ENCODE measurements around the gene SDHC.

The SDHC gene

DNA sequence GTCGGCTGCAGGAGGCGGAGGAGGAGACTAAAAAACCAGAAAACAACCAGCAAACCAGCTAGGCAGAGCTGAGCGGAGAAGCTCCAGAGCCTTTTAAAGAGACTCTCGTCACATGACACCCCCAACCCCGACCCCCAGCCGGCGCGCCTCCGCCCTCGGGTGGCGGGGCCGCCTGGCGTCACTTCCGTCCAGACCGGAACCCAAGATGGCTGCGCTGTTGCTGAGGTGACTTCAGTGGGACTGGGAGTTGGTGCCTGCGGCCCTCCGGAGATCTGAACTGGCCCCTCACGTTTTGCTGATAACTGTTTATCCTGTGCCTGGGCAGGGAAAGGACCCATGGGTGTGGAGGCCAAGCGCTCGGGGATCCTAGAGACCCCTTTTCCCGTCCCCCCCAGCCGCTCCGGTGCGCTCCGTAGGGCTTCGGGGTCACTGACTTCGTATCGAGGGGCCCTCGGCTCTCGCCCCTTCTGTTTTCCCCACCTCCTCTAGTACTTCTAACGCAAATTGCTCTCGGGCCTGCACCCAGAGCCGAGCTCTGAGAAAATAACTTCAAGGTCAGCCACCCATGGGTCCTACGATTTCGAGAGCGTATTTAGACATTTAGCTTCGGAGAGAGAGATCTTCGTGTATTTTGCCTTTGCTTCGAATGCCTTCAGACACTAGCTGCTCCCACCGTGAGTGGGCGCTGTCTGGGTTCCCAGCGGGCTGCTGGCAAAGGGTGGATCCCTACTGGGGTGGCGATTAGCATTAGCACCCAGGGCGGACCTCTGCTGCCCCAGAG lies at the start of gene SDHC:
TSS of gene SDHC (plus strand) at position 181 of the 781 bp plus-strand sequence. CDS start at position 206, 25 bp downstream.
- DNase-seq = peak; percentile 88

GRCh38 chr1:161265305-161265704 lies 48.9 kb upstream of the SDHC start:
- no peak for DNase-seq

DNA sequence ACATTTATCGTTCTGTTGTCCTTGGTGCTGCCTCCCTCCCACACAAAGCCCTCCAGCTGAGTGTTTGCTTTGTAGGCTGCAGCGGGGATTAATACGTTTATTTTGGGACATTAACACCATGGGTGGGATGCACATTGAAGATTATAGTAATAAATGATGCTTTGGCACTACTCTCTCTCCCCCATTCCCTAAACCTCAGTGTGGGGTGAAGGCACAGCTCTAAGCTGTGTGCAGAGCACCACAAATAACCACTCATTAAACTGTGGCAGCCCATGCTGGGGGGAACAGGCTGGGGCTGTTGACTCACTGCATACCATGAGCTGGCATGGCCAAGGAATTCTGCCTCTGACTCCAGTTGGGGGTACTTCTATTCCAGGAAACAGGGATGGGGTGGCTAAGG lies 48.0 kb upstream of the SDHC start:
- DNase-seq = no peak

- no peak for DNase-seq
Observed at GRCh38 chr1:161266836-161267235, 47.3 kb upstream of the SDHC start.

DNA sequence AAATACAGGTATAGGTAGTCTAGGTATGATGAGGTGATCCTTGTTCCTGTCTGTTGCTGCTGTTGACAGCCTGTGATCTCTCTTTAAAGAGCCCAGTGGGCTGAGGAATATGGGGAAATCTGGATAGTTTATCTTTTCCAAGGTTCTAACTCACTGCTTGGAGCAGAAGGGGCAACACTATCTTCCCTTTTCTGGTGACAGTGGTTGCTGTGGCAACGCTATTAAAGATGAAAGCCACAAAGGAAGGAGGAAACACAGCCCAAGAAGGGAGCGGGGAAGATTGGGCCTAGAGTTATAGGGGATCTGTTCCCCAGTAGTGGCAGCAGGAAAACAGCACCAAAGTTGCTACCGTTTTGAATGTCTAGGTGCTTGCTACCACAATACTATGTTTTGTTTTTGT lies 46.9 kb upstream of the SDHC start:
- DNase-seq = no peak

GRCh38 chr1:161273402-161273801 lies 40.8 kb upstream of the SDHC start:
- DNase-seq = no peak

GRCh38 chr1:161274874-161275273 lies 39.3 kb upstream of the SDHC start:
- DNase-seq = no peak

GRCh38 chr1:161282991-161283390 lies 31.2 kb upstream of the SDHC start:
- DNase-seq = no peak

DNA sequence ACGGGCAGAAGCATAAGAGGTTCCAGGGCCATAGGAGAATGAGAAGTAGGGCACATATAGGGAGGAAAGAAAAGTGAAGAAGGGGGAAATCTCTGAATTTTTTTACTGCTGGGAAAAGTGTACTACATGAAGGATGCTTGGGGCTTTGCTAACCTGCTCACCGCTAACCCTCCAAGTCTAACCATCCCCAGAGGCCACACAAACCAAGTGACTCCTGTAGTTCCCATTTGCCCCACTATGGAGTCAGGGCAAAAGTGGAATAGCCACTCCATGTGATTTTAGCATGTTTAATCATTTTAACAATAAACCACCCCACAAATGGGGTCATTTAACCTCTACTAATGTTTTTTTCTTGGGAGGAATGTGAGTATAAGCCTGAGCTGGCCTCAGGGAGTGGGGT lies 29.1 kb upstream of the SDHC start:
- no peak for DNase-seq

GRCh38 chr1:161285521-161285920 lies 28.7 kb upstream of the SDHC start:
- no peak for DNase-seq

DNA sequence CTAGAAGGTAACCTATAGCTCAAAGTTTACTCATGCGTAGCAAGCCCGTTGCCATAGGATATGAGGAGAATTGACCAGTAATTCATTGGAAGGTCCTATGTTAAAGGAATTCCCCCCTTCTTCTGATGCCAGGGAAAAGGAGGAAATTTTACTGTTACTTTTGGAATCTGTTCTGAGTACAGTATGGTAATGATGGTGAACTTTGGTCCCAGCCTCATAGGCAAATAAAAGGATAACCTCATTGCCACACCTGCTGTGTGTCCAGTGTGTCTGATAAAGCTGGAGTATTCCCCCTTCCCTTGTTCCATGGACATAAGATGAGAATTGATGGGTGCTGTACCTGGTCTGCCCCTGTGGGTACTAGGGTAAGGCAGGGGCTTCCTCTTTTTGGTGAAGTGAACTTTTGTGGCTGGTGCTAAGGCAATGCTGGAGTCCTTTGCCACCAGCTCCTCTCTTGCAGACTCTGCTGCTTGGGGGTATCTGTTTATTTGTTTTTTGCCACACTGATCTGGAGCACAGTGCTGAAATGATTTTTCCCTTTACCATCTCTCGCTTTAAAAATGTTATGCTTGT lies 26.6 kb upstream of the SDHC start:
- DNase-seq = no peak

GRCh38 chr1:161290779-161291178 lies 23.4 kb upstream of the SDHC start:
- DNase-seq = no peak

DNA sequence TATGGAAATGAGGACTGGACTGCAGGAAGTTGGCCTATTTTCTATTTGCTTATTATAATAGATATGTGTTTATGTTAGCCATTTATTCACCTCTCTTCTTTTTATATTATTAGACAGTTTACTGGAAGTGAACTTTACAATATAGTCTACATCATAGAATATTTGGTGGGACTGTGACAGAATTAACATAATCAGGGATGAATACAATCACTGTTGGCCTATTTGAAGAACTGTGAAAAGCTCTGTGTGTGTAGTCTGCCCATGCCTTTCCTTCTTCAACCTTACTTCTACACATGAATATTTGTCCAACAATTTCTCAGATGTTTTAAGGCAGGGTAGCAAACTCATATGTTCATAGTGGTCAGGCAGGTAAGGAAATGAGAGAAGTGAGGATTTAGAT lies 16.8 kb upstream of the SDHC start:
- DNase-seq = no peak

DNA sequence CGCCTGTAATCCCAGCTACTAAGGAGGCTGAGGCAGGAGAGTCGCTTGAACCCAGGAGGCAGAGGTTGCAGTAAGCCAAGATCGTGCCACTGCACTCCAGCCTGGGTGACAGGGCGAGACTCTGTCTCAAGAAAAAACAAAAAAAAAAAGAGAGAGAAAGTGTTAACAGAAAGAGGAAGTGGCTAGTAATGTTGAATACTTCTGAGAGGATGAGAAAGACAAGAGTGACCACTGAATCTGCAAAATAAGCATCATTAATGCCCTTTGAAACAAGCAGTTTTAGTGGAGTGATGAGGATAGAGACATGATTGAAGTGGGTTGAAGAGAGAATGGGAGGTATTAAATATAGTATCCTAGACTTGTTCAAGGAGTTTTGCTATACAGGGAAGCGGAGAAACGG lies 16.1 kb upstream of the SDHC start:
- DNase-seq = no peak

DNA sequence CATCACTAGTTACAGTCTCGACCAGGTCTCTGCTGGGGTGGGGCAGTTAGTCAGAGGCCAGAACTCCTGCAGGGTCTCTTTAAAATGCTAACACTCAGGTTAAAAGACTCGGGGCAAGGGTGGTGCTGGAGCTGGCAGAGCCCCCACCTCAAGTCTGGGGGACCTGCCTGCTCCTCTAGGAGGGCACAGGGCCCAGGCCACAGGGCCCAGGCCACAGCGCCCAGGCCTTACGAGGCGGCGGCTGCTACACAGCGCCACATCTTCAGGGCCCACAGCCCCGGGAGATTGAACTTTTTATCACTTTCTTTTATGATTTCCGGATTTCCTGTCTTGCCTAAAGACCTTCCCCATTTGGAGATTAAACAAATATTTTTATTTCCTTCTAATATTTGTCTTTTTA lies 14.8 kb upstream of the SDHC start:
- no peak for DNase-seq

DNA sequence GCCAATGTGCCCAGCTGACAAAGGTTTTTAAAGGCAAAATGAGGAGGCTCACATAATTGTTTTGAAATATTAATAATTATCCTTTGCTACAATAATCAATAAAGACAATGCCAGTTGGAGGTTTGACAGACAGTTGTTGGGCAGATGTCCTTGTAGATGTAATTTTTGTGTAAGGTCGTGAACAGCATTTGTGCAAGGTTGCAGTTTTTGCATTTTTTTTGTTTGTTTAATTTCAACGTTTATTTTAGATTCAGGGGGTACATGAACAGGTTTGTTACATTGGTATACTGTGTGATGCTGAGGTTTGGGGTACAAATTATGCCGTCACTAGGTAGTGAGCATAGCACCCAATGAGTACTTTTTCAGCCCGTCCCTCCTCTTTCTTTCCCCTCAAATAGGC lies 13.7 kb upstream of the SDHC start:
- DNase-seq = no peak

DNA sequence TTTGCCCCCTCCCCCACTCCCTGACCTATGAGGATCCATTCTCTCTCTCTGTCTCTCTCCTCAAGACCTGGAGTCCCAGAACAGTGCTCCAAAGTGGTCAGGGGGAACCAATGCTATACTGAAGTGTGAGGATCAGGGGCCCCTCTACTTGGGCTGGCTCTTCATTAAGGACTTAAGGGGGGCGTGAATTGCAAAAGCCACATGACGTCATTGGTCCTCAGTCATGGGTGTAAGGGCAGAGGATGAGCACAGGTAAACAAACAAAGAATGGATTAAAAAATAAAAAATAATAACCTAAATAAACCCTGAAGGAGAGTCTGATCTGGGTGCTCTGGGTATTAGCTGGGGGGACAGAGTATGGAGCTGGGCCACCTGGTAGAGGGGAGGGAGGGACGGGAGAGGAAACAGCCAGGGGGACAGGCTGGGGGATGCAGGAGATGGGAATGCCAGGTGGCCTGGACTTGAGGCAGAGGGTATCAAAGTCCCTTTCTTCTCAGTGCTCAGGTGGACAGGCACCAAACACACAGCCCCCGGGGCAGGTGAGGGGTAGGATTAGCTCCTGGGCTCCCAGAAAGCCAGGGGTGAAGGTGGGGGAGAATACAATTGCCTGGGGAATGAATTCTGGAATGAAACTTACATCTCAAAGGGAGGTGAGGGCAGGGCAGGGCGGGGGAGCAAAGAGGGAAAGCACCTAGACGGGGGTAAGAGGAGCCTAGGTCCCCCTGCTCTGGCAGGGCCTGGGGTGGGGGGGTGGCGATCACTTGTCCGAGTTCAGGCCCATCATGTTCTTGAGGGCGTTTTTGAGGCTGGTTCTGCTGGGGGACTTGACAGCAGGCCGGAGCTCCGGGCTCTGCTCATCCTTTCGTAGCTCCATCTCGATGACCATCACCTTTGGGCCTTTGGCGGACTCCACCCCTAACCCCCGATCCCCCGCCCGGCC lies 9.0 kb upstream of the SDHC start:
- DNase-seq = no peak

- DNase-seq = peak; percentile 77
Observed at GRCh38 chr1:161305867-161306519, 8.2 kb upstream of the SDHC start.

DNA sequence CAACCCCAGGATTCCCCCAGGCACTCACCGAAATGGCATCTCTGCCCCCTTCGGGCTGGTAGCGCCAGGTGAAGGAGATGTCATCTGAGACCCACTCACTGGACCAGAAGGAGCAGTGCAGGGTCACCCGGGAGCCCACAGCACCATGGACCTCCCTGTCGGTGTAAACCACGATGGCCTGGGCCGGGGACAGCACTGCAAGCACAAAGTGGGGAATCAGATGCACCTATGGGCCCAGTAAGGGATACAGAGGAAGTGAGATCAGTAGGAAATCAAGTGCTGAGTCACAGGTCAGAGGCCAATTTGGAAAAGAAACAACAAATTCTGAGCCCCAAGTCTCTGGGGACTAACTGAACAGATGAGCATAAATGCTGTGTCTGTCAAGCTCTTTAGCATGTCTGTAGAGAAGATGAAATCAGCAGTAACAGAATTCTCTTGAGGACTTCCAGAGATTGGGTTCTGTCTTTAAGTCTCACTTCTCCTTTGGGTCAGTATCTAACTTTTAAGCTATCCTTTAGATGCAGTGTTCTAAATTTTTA lies 6.9 kb upstream of the SDHC start:
- DNase-seq = no peak

- DNase-seq = no peak
Observed at GRCh38 chr1:161307892-161308638, 6.1 kb upstream of the SDHC start.

GRCh38 chr1:161309868-161310267 lies 4.3 kb upstream of the SDHC start, which contains the start of gene MPZ:
Gene MPZ (minus strand): TSS chr1:161309968. CDS start chr1:161309905, 63 bp downstream.
- no peak for DNase-seq

DNA sequence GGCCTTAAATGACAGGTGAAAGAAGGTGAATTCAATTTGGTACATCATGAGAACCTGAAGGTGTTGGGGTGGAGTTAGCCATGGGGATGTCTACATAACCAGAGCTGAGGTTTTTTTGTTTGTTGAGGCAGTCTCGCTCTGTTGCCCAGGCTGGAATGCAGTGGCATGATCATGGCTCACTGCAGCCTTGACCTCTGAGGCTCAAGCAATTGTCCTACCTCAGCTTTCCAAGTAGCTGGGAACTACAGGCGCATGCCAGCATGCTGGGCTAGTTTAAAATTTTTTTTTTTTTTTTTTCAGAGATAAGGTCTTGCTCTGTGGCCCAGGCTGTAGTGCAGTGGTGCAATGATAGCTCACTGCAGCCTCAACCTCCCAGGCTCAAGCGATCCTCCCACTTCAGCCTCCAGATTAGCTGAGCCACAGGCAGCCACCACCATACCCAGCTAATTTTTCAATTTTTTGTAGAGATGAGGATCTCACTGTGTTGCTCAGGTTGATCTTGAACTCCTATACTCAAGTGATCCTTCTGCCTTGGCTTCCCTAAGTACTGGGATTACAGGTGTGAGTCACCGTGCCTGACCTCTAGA lies 2.5 kb upstream of the SDHC start:
- DNase-seq = no peak
